Transverse colon (tissue), 4 donors: Measurements from ENCODE around the gene FGGY. TPM values are rescaled to one million over a fixed set of nuclear protein-coding genes. Genes with fewer than 3 reads are reported as not detected.
A peak's percentile ranks its signal among the peaks of the same experiment; 100 is the strongest.

ENCODE experiments used
- DNase-seq: peaks from one replicate; pipeline ENCODE4 v3.0.0-alpha.2; 2019
- H3K27ac ChIP-seq, 4 donors: fragments of 200-600 bp; sonication (generic); 2 replicates each; pipeline ENCODE4 v1.5.1; 2016 to 2018; ENCODE audit warnings: inconsistent platforms in 4 of 4
- H3K27me3 ChIP-seq: fragments of 200-600 bp; sonication (generic); 2 replicates; pipeline ENCODE4 v1.5.1; 2017; ENCODE audit warnings: inconsistent platforms
- H3K36me3 ChIP-seq, 4 donors: fragments of 200-600 bp; sonication (generic); 2 replicates each; pipeline ENCODE4 v1.5.1; 2017 to 2019; ENCODE audit warnings: inconsistent platforms in 4 of 4
- H3K4me1 ChIP-seq, 4 donors: fragments of 200-600 bp; sonication (generic); 2 replicates each; pipeline ENCODE4 v1.5.1; 2017 to 2020; ENCODE audit warnings: inconsistent platforms in 4 of 4
- H3K4me3 ChIP-seq, 4 donors: fragments of 200-600 bp; sonication (generic); 1 replicate in 1 of 4; 2 replicates in 3 of 4; pipeline versions ENCODE4 v1.5.1 to v1.6.1; 2017 to 2019; ENCODE audit warnings: inconsistent platforms in 4 of 4
- H3K9me3 ChIP-seq, 2 donors: fragments of 200-600 bp; sonication (generic); 2 replicates each; pipeline ENCODE4 v1.5.1; 2017 to 2019; ENCODE audit warnings: inconsistent platforms in 2 of 2
- EP300 ChIP-seq: sonication (generic); formaldehyde crosslinking; IDR thresholded peaks from one replicate; pipeline ENCODE4 v1.6.1; 2017; ENCODE audit warnings: antibody characterized with exemption, low read depth
- POLR2A ChIP-seq: fragments of 450-650 bp; IDR thresholded peaks from one replicate; pipeline ENCODE4 v1.6.1; 2016; ENCODE audit warnings: antibody characterized with exemption, mild to moderate bottlenecking, moderate library complexity
- POLR2AphosphoS5 ChIP-seq, 3 donors: sonication (generic); formaldehyde crosslinking; IDR thresholded peaks; one replicate each; pipeline ENCODE4 v1.6.1; 2016; ENCODE audit warnings: antibody characterized with exemption in 3 of 3
- WGBS, 2 donors: methylation state at CpG; one replicate each; pipeline ENCODE4 v1.1.5; 2018; ENCODE audit warnings: low coverage in 1 of 2; 5-methylcytosine and 5-hydroxymethylcytosine counted together
- in situ Hi-C, 4 donors: fragments of 200-750 bp; cut with MboI; loops; one replicate each; pipeline versions ENCODE4 v1.15.0 to v1.15.1; 2017; ENCODE audit warnings: low sequenced_read_pairs in 3 of 4, low pct_ligation_motif_present in 1 of 4, low pct_unique_long_range_greater_than_20kb in 1 of 4
- intact Hi-C: fragments of 100-400 bp; cut with DNase I; formaldehyde crosslinking; loops from one replicate; pipeline ENCODE4 v1.15.1; 2023; ENCODE audit warnings: low total_unique reads
- total RNA-seq, 4 donors: library from RNA; depleted of rRNA; stranded (reverse); fragments of >200 nt; gene quantifications; one replicate each; pipeline ENCODE4 v1.1.0, GENCODE V29; 2016
- TF ChIP-seq, protein P1 (sequence below), 5 experiments: fragments of 200-600 bp in 3 of 5; fragments of 450-650 bp in 2 of 5; sonication (generic) in 3 of 5; IDR thresholded peaks; 1 replicate in 2 of 5; 2 replicates in 3 of 5; pipeline ENCODE4 v1.5.1; 2016 to 2017; ENCODE audit warnings: antibody characterized with exemption in 5 of 5, inconsistent platforms in 3 of 5, mild to moderate bottlenecking in 2 of 5, moderate library complexity in 1 of 5

The FGGY gene
- total RNA-seq, 4 donors from 2014 or later: 18.2 to 97.7 (median 27.1) TPM

DNA sequence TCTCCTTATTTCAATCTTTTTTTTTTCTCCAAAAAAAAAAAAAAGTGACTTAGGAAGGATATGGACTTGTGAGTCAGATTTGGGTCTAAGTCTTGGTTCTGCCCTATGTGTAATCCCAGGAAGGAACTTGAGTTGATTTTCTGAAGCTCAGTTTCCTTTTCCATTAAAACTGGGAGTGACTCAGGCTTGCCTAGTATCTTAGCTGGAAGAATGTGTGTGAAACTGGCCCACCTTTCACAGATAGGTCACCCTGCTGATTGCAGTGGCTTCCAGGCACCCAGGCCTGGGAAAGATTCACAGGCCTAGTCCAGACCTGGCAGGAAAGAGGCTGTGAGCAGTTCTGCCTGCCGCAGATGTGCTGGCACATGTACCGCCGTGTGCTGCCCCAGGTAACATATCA is 299.5 kb downstream of the FGGY start:
- Histone ChIP-seq H3K36me3 (no peaks in the 10 kb centered on the region), H3K4me1 (peaks cover 26 to 36% (median 30%) of the 10 kb centered on the region in 4 donors), H3K4me3 (no peak overlapping the region), H3K27ac (peak overlapping the region; percentile 68 to 76 (median 70)), H3K9me3 (no peaks in the 10 kb centered on the region), H3K27me3 (no peaks in the 10 kb centered on the region)
- intact Hi-C loops: no loop called here
- WGBS, 2 donors: 89% methylated on average over 3 of the region's 3 CpGs; no CpG with 5 or more reads in 1 of the 2 donors
- TF ChIP-seq POLR2A (no peak), EP300 (no peak), POLR2AphosphoS5 (IDR thresholded peaks at IDR 0.05) (no peak)
- TF ChIP-seq, protein P1, sequence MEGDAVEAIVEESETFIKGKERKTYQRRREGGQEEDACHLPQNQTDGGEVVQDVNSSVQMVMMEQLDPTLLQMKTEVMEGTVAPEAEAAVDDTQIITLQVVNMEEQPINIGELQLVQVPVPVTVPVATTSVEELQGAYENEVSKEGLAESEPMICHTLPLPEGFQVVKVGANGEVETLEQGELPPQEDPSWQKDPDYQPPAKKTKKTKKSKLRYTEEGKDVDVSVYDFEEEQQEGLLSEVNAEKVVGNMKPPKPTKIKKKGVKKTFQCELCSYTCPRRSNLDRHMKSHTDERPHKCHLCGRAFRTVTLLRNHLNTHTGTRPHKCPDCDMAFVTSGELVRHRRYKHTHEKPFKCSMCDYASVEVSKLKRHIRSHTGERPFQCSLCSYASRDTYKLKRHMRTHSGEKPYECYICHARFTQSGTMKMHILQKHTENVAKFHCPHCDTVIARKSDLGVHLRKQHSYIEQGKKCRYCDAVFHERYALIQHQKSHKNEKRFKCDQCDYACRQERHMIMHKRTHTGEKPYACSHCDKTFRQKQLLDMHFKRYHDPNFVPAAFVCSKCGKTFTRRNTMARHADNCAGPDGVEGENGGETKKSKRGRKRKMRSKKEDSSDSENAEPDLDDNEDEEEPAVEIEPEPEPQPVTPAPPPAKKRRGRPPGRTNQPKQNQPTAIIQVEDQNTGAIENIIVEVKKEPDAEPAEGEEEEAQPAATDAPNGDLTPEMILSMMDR (IDR thresholded peaks at IDR 0.05): no peak
- DNase-seq: no peak
- in situ Hi-C loops: no loop called here

DNA sequence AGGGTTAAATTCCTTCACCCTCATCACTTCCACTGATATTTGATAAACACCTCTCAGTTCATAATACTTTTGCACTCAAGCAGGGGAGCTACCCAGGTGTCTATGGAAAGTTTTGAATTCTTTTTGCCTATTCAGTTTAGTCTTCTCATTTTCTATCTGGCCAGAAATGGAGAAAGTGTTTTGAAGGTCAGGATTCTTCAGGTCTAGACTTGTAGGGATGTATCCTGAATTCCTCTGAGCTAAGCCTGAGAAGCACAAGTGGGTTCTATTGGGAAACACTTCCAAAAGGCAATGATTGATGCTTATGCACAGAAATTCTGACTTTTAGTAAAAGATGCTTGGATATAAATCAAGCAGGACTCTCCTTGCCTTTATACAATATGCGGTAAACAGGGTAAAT is 300.1 kb downstream of the FGGY start:
- no peak for TF ChIP-seq POLR2A
- TF ChIP-seq, protein P1 (IDR thresholded peaks at IDR 0.05): no peak
- no peak for TF ChIP-seq EP300
- no peak for TF ChIP-seq POLR2AphosphoS5 (IDR thresholded peaks at IDR 0.05)
- Histone ChIP-seq H3K27me3 (no peaks in the 10 kb centered on the region), H3K27ac (peak overlapping the region; percentile 68 to 76 (median 70)), H3K9me3 (no peaks in the 10 kb centered on the region), H3K36me3 (no peaks in the 10 kb centered on the region), H3K4me3 (no peak overlapping the region), H3K4me1 (peaks cover 26 to 36% (median 30%) of the 10 kb centered on the region in 4 donors)
- in situ Hi-C loops: no loop called here
- intact Hi-C loops: no loop called here
- WGBS, 2 donors: 85 to 100% methylated on average over 1 of the region's 1 CpG
- DNase-seq: no peak

DNA sequence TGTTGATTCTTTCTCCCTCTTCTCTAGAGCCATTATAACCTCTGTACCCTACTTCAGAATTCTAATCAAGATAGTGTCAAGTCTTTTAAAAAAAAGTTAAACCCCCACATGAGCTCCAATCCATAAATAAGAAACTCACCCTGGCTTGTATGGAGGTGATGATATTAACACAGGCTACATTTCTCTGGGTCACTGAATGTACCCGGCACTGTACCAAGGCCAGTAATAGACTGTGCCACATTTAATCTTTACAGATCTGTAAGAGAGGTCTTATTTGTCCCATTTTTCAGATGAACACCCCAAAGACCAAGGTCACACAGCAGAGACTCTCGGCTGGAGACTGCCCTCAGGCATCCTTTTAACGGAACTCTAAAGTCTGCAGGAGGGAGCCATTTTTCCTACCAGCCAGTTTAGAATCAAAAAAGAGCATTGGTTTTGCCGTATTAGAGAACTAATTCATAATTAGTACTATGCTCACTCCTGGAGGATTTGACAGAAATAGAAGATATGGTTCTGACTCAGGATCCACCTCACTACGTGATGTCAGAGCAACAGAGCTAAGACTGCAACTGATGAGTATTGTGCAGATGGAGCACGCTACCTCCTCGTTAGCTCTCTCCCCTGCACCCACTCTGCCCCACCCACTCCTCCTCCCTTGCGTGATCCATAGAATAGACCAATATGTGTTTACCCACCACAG is 300.7 kb downstream of the FGGY start:
- no peak overlapping the region for H3K4me3 ChIP-seq
- H3K36me3 ChIP-seq: no peaks in the 10 kb centered on the region
- in situ Hi-C loops: no loop called here
- TF ChIP-seq EP300 (no peak), POLR2A (no peak), POLR2AphosphoS5 (IDR thresholded peaks at IDR 0.05) (no peak)
- TF ChIP-seq, protein P1 (IDR thresholded peaks at IDR 0.05): no peak
- no peaks in the 10 kb centered on the region for H3K27me3 ChIP-seq
- WGBS, 2 donors: 85 to 100% methylated on average over 7 to 8 of the region's 8 CpGs
- H3K4me1 ChIP-seq: peaks cover 26 to 36% (median 30%) of the 10 kb centered on the region in 4 donors
- no peak for DNase-seq
- intact Hi-C loops: no loop called here
- H3K27ac ChIP-seq: peak overlapping the region; percentile 68 to 76 (median 70)
- H3K9me3 ChIP-seq: no peaks in the 10 kb centered on the region

DNA sequence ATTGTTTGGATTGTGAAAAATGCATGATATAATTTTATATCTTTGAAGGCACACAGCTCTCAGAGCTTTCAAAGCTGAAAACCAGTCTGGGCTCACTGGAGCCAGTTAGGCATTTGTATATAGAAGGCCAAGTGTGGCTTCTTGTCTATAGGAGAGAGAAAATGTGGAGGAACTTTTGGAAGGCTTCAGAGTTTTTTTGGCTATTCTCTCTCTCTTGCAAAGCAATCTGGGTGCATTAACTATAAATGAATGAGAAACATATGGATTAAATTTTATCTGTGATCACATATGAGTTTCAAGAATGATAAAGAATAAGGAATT is 301.2 kb downstream of the FGGY start:
- no peaks in the 10 kb centered on the region for H3K27me3 ChIP-seq
- H3K27ac ChIP-seq: no peak overlapping the region
- DNase-seq: no peak
- TF ChIP-seq POLR2A (no peak), EP300 (no peak), POLR2AphosphoS5 (IDR thresholded peaks at IDR 0.05) (no peak)
- TF ChIP-seq, protein P1 (IDR thresholded peaks at IDR 0.05): no peak
- peaks cover 26 to 36% (median 30%) of the 10 kb centered on the region in 4 donors for H3K4me1 ChIP-seq
- in situ Hi-C loops: no loop called here
- no peaks in the 10 kb centered on the region for H3K9me3 ChIP-seq
- H3K4me3 ChIP-seq: no peak overlapping the region
- intact Hi-C loops: no loop called here
- H3K36me3 ChIP-seq: no peaks in the 10 kb centered on the region
